Urothelium cell line (cell line): ENCODE data around the gene PDE6D.

Experiments used
- DNase-seq: peaks from one replicate; pipeline ENCODE4 v3.0.0; 2011; ENCODE audit warnings: low spot score, mixed read lengths
- FAIRE-seq: peaks from 2 replicates; lab custom pipeline; 2011; peaks lifted over from hg19 to GRCh38; lab: Jason Lieb, UNC

The PDE6D gene

DNA sequence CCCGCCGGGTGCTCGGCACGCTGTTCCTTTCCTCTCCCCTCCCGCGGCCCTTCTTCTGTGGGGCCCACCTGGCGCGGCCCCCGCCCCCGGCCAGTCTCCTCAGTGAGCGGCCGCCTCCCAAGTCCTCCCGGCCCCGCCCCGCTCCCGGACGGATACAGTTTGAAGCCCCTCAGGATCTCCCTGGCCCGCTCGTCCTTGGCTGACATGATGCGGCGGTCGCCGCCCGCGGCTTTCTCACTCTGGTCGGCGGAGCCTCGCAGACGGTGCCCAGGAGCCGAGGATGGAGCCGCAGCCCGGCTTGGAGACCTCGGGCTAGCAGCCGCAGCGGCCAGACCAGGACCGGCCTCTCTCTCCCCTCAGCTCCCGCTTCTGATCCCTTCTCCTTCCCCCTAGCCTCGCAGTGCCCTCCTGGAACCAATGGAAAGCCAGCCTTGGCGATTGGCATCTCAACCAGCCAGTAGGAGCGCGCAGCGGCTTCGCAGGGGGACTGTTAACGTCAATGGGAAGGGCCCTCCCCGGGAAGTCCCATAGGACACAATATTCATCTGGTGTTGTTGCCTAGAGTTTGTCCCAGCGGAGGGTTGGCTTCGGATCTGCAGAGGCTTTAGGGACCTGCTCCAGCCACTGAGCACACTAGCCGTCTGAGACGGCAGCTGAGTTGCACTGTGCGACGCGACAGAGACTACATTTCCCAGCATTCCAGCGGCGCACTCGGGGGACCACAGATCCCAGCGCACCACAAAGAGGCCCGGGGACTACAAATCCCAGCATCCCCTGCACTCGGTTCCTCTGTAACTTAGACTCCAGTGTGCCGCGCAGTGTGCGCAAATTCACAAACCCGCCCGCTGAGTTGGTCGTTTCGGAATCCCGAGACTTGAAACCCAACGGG, at the start of gene PDE6D:
PDE6D (minus strand) TSS at position 374 of the 889 bp plus-strand sequence; CDS start at position 206, 168 bp downstream.
- FAIRE-seq, result peak; percentile 80

DNA sequence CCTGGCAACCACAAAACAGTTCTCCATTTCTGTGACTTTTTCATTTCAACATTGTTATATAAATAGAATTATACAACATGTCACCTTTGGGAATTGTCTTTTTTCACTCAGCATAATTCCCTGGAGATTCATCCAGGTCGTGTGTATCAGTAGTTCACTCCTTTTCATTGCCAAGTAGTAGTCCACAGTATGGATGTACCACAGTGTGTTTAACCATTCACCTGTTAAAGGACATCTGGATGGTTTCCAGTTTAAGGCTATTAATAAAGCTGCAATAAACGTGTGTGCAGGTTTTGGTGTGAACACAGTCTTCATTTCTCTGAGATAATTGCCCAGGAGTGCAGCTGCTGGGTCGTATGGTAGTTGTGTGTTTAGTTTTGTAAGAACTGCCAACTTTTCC, 40.8 kb upstream of the PDE6D start:
- FAIRE-seq, result no peak
- DNase-seq, result no peak

More for the DNA sequence above, at the start of gene PDE6D:
- DNase-seq, result peak; percentile 99

DNA sequence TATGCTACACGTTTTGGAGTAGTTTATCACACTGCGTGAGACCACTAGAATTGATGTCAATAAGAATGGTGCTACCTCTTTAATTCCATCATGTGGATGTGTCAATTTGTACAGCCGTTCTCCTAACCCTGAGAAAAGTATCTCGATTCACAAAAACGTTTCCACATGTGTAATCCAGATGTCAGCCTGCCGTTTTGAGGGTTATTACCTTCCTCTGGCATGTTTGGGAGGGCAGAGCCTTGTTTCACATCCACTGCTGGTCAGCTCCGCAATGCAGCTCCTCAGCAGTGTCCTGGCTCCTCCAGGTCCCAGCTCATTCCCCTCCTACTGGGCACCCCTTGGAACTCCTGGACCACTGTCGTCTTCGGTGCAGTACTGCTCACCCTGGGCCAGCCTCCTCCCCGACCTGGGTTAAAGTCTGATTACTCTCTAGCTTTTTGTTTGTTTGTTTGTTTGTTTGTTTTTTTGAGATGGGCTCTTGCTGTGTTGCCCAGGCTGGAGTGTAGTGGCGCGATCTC, 39.8 kb upstream of the PDE6D start:
- FAIRE-seq, result no peak

DNA sequence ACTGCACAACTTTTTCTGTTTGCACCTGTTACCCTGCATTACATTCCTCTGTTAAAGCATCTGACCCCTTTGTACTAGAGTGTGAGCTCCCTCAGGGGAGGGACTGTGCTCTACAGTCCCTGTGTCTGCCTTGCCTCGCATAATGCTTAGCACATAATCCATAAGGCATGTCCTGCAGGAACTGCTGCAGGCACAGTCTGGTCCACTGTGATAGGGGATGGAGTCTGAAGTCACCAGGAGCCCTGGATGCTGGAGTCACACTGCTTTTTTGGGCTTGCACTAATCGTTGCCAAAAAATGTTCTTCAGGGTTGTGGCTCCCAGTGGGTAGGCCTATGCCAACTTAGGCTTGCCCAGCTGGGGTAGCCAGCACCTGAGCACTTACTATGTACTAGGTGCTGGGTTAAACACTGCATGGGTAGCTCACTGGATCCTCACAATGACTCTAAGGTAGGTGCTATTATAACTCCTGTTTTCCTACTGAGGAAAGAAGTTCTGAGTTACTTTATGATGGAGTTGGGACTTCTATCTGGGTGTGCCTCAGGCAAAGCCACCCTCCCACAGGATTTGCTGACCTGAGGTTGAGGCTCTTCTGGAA, 38.5 kb upstream of the PDE6D start:
- DNase-seq, result no peak
- no peak for FAIRE-seq

More for the DNA sequence above, 39.8 kb upstream of the PDE6D start:
- no peak for DNase-seq

DNA sequence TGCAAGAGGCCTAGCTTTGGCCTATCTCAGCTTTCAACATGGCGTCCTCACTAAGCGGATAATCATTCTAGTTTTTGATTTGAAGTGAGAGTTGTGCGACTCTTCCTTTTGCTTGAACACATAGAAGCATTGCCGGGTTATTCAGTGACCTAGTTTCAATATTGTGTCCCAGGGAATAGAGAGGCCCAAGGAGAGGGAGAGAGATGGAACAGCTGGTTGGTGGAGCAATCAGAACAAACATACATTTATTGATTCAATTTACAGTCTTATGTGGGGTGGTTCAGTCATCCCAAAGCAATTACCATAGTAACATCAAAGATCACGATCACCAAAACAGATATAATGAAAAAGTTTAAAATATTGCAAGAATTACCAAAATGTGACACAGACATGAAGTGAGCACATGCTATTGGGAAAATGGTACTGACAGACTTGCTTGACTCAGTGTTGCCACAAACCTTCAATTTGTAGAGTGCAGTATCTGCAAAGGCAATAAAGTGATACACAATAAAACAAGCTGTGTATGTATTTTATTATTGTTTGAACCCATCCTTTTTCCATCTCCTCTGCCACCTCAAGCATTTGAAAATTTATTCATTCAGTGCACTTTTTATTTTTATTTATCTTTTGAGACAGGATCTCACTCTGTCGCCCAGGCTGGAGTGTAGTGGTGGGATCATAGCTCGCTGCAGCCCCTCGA, 35.4 kb upstream of the PDE6D start:
- no peak for FAIRE-seq
- no peak for DNase-seq

DNA sequence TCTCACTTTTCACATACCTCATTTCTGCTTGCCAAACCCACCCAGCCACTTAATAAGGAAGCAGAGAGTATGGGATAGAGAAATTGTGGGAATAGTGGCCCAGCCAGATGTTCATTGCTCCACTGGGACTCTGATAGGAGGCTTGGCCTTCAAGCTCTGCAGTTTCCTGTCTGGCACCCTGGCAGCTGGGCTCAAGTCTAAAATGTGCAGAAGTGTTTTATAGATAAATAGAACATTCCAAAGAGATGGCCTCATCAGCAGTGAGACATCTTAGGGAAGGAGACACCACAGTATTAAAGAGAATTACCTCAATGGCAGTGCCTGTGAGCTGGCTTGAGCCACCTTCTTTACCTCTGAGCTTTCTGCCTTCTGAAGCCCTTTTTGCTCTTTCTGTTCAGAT, 29.8 kb upstream of the PDE6D start:
- DNase-seq, result peak; percentile 62
- FAIRE-seq, result no peak

DNA sequence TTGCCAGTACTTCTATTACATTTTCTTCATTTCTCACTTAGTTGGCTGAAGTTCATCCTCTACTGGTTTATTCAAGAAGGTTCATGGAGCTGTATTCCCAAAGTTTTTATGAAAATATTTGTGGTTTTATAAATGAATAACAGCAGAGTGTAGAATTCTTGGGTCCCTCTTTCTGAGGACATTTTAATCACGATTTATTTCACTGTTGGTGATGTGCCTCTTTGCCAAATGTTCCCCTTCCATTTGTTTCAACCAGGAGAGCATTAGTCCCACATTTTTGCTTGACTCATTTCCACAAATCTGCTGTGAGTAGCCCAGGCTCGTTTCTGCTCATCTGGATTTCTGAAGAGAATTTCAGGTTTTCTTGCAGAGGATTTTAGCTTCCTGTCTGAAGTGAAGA, 25.9 kb upstream of the PDE6D start:
- FAIRE-seq (no peak), DNase-seq (no peak)

DNA sequence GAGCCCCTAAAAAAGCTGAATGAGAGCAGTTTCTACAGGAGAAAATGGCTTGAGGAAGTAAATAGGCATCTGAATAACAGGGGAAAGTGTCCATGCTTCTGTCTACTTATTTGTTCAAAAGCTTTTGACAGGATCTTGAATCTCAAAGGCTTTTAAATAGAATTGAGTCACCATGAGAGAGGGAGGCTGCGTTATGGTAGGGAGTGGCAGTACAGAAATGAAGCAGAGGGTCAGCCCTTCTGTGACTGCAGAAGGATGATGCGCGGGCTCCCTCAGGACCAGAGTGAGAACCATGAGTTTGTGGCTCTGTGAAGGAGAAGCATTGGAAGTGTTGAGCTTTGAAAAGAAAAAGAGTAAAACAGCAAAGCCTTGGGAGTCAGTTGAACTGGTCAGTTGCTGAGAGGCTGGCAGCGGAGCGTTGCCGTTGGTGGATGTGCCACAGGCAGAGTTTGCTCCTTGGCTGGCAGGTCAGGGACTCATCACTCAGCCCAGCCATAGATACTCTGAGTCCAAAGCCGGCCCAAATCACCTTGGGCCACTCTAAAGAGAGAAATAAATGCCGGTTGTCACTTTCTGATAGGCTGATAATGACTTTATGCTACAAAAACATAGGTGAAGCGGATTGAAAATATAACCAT, 22.5 kb upstream of the PDE6D start:
- DNase-seq (no peak), FAIRE-seq (no peak)

DNA sequence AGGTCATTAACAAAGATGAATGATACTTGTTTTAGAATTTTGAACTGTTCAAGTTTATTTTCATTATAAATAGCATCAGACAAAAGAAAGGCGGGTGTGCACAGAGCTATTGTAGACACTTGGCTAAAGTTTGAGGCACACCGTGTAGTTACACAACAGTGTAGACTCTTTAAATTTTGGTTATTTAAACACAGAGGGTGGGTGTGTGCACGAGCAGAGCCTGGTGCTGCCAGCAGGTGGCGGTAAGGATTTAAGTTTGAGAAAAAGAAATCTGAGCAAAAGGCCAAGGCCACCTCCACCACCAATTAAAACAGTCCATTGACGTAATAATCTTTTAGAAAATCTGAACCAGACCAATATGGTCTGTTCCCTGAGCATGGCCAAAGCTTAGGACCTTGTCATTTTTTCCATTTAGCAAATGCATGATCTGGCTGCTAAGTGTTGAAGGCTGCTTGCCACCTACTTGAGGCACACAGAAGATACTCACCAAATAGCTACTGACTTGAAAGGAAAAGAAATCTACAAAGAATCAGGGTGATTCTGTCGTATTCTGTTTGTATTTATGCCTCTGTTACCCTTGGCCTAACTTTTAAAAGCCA, 19.5 kb upstream of the PDE6D start:
- FAIRE-seq (no peak), DNase-seq (peak; percentile 49)

DNA sequence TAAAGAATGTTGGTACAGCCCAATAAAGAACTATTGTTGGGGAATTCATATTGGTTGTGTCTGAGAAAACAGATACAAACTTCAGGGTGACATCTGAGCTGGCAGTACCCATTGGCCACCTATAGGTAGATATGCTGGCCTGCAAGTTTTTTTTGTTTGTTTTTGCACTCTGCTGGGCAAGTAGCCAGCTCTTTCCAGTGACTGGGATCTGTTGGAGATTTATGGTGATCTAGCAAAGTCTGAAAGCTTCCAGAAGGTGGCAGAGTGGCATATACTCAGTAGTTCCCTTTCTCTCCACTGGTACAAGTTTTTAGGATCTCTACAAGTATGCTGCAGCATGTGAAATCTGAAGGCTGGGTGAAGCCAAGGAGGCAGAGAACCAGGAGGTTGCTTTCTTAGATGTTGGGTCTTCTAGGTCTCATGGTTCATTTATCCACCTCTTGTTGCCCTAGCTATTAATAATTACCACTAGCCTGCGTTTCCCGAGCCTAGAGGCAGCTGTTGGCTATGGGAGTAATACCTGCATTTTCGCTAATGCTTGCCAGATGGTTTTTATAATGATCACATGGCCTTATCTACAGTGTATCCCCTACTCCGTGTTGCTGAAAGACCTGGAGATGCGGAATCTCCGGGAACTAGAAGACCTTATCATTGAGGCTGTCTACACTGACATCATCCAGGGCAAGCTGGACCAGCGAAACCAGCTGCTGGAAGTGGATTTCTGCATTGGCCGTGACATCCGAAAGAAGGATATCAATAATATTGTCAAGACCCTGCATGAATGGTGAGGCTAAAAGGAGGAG, 14.6 kb upstream of the PDE6D start:
- DNase-seq, result peak; percentile 62
- FAIRE-seq, result no peak

DNA sequence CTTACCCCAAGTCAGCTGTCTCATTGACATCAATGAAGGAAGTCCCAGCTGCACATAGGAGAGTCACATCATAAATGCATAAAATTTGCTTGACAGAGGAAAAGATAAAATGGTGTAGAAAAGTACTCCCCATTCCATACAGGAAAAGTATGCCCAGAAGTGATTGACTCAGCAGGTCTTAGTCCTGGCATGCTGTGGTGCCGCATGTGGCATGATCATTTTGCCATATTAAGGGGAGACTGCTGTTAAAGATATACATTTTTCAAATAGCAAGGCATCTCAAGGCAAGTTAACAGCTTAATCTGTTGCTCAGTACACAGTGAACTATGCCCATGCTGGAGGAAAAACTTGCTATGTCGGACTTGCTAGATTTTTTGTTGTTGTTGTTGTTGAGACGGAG, 13.3 kb upstream of the PDE6D start:
- no peak for FAIRE-seq
- no peak for DNase-seq

DNA sequence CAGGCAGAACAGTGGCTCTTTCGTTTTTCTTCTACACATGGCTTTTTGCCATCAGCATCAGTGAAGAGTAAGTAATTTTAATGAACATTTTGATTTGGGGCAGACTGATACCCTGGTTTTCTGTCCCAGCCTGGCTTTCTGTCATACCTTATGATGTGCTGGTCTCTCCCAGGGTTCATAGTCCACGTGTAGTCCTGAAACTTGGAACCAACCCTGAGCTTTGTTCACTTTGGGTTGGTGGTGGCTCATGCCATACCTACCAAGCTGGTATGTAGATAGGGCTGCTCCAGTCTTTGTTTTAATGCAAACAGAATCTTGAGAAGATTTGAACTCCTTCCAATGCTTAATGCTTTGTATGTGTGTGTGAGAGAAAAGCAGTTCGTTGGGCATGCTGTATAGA, 10.0 kb upstream of the PDE6D start:
- FAIRE-seq (no peak), DNase-seq (no peak)

DNA sequence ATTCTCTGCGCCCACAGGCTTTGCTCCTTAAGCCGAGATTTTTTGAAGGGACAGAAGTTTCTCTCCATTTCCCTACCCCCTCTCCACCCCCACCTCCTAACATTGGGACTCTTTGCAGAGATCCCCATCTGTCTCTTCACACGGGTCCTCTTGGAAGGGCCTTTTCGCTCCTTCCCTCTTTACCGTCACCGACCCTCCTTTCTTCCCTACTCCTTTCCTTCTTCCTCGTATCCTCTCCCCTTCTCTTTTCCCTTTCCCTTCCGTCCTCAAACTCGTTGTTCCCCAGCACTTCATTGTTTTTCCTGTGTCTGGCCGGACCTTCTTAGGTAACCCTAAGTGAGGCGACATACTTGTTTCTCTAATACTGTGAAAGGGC, 5.8 kb upstream of the PDE6D start:
- DNase-seq (no peak), FAIRE-seq (no peak)

DNA sequence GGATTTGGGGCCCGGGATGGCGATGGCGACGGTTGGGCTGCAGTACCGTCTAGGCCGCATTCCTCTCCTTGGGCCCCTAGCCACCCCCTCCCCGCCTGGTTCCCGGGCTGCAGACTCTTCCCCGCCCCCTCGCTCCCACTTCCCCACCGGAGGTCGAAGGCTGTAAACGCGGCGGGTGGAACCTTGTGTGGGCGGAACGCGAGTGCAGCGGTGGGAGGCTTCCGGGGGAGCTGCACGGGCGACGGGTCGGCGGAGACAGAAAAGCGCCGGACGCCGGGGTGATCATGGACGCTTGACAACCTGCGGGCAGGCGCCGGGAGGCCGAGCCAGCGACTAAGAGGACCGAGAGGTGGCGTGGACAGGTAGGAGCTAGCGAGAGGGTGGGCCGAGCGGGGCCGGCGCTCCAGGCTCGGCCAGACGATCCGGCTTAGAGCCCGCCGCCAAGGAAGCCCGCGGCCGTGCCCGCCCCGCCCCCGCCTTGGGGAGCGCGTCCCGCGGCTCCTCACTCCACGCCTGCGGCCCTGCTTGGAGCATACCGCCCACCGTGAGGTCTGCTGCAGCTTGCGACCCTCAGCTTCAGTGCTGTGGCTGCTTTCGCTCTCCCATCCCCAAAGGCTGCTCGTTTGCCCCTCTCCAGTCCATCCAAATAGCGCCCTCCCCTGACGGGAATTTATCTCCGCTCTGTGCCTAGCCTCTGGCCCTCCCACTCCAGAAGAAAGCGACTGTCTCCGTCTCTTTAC, 5.3 kb upstream of the PDE6D start, which contains the start of gene COPS7B:
COPS7B (plus strand) TSS at position 269 of the 740 bp plus-strand sequence. CDS start 2,126 bp downstream, outside the sequence.
- FAIRE-seq (no peak), DNase-seq (peak; percentile 84)

DNA sequence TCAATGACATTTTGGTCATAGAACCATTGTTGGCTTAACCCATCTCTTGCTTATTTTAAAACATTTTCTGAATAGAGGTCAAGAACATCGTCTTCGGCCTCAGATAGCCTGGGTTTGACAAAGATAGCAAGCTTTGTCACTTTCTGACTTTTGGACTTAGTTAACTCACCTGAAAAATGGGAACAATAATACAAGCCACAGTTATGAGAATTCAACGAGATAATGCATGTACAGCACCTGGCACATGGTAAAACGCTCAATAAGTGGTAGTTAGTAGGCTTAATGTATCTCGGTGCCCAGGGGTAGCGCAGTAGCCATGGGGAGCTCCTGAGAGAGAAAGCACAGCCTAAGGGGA, 4.7 kb upstream of the PDE6D start:
- DNase-seq (no peak), FAIRE-seq (no peak)

DNA sequence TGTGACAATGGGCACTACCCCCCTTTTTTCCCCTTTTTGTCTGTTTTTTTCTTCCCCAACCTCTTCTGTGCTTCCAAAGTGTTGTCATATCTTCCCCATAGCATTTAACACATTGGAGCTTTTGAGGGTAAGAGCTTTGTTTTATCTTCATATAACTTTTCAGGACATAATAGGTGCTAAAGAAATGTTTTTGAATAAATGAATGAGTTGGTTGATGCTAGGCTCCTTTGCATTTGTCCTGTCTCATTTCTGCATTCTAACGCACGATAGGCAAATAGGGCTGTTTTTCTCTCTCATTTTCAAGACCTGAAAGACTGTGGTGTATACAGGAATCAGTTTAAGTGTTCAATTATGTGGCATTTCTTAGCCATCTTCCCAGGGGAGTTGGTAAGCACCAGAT, 4.3 kb upstream of the PDE6D start:
- FAIRE-seq (no peak), DNase-seq (no peak)

DNA sequence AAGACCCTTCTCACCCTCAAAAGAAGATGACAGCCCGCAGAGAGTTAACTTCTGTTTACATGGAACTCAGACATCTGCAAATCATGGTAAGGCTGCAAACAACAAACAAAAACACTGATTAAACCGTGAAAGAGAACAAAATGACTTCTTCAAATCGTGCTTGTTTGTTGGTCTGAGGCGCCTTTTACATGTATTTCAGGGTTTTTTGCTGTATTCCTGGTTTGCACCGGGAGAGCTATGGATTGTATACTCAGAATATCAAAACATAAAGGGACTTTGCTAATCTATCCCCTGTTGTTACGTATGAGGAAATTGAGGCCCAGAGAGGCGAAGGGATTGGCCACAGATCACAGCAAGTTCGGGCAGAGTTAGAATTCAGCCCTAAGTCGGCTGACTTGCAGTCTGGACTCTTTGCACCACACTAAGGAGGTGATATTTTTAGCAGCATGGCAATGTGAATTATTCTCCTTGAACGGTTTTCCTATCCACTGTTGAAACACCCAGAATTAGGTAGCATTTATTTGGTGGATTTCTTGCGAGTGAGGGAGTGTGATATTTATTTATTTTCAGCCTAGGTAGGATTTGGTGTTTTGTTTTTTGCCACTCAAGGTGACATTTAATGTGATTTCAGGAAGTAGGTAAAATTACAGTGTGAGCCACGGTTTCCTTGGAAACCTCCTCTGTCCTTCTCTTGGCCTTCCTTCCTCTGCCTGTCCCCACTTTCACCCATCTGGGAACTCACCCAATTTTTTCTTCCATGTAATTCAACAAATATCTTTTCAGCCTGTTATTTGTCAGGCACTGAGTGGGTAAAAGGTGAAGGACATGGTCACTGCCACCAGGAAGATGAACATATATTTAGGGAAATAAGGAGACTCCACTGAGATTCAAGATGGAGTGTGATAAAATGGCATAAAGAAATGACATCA, 980 bp upstream of the PDE6D start:
- no peak for DNase-seq
- no peak for FAIRE-seq
